A673 (cell line): ENCODE results near the gene GRB10. TPM values are rescaled to one million over a fixed set of nuclear protein-coding genes. Genes with fewer than 3 reads are reported as not detected.

Source experiments
- BruUV-seq: library from RNA; stranded (reverse); fragments of 400-500 nt; replicated peaks from 2 replicates; lab custom pipeline; 2021; lab: Mats Ljungman, UMichigan
- CTCF ChIA-PET: fragments of 300-600 bp; sonication (Branson Sonifier 250); formaldehyde crosslinking; loops from one replicate; lab custom pipeline; 2022; ENCODE audit warnings: antibody characterized with exemption; lab: Charles Lee
- POLR2A ChIA-PET: fragments of 300-600 bp; sonication (Branson Sonifier 250); formaldehyde crosslinking; loops from one replicate; lab custom pipeline; 2022; ENCODE audit warnings: antibody characterized with exemption; ENCODE audit not compliant: low non-redundant PET; lab: Charles Lee
- DNase-seq: peaks from one replicate; pipeline ENCODE4 v3.0.0-alpha.2; 2015; ENCODE audit warnings: low spot score
- H3K27ac ChIP-seq: fragments of 200-600 bp; sonication (generic); 2 replicates; pipeline ENCODE4 v1.5.1; 2016; ENCODE audit warnings: mixed run types, low read depth, mild to moderate bottlenecking, mixed read lengths, antibody characterized with exemption, low read length; ENCODE audit not compliant: poor library complexity, severe bottlenecking
- H3K27me3 ChIP-seq: fragments of 200-600 bp; sonication (generic); replicated peaks from 2 replicates; pipeline ENCODE4 v1.6.1; 2017; ENCODE audit warnings: mixed run types, low read depth, mild to moderate bottlenecking, mixed read lengths, antibody characterized with exemption, low read length; ENCODE audit not compliant: insufficient read depth, poor library complexity
- H3K36me3 ChIP-seq: fragments of 200-600 bp; sonication (generic); 2 replicates; pipeline ENCODE4 v1.6.1; 2016; ENCODE audit warnings: mixed run types, mild to moderate bottlenecking, mixed read lengths, antibody characterized with exemption, low read length; ENCODE audit not compliant: insufficient read depth, poor library complexity, severe bottlenecking
- H3K4me1 ChIP-seq: fragments of 200-600 bp; sonication (generic); 2 replicates; pipeline ENCODE4 v1.6.1; 2017; ENCODE audit warnings: mixed run types, mild to moderate bottlenecking, mixed read lengths, antibody characterized with exemption, low read length; ENCODE audit not compliant: insufficient read depth, poor library complexity, severe bottlenecking
- H3K4me3 ChIP-seq: fragments of 200-600 bp; sonication (generic); 2 replicates; pipeline ENCODE4 v1.5.1; 2016; ENCODE audit warnings: low read depth, mixed run types, mild to moderate bottlenecking, mixed read lengths, low read length; ENCODE audit not compliant: poor library complexity, severe bottlenecking
- H3K9me3 ChIP-seq: fragments of 200-600 bp; sonication (generic); 2 replicates; pipeline ENCODE4 v1.6.1; 2016; ENCODE audit warnings: mixed run types, low read depth, mild to moderate bottlenecking, mixed read lengths, antibody characterized with exemption, low read length; ENCODE audit not compliant: poor library complexity, severe bottlenecking
- CTCF ChIP-seq: fragments of 300-800, 200-600 bp; sonication (generic); conservative IDR thresholded peaks from 2 replicates; pipeline ENCODE4 v1.5.1; 2017; ENCODE audit warnings: low read depth, mild to moderate bottlenecking, antibody characterized with exemption, low read length, moderate library complexity, mixed read lengths
- EZH2 ChIP-seq: fragments of 200-600 bp; sonication (generic); IDR thresholded peaks from 2 replicates; pipeline ENCODE4 v1.6.1; 2017; ENCODE audit warnings: borderline replicate concordance, low read depth, mild to moderate bottlenecking, mixed read lengths, antibody characterized with exemption, low read length; ENCODE audit not compliant: poor library complexity, severe bottlenecking
- intact Hi-C: fragments of 100-400 bp; cut with micrococcal nuclease; formaldehyde crosslinking; loops from one replicate; pipeline ENCODE4 v1.10.0; 2022; ENCODE audit not compliant: unreplicated experiment
- total RNA-seq: library from RNA; stranded (reverse); gene quantifications from 2 replicates; pipeline ENCODE4 v1.2.3, GENCODE V29; 2021

GRB10 gene
- total RNA-seq, 1 experiment from 2014 or later = 0.41 TPM

- H3K27me3 ChIP-seq = peaks cover 17% of the 10 kb centered on the region
- H3K9me3 ChIP-seq = no peaks in the 10 kb centered on the region
- TF ChIP-seq EZH2 (no peak), CTCF (no peak)
- ChIA-PET CTCF (no interaction called here), POLR2A (no interaction called here)
- H3K27ac ChIP-seq = no peak overlapping the region
- no peak for DNase-seq
- intact Hi-C loops = no loop called here
- H3K36me3 ChIP-seq = no peaks in the 10 kb centered on the region
- H3K4me1 ChIP-seq = no peaks in the 10 kb centered on the region
- no TSS peak for BruUV-seq
- H3K4me3 ChIP-seq = no peak overlapping the region
Observed at GRCh38 chr7:50621206-50621605, 161.5 kb downstream of the GRB10 start.

- DNase-seq = no peak
- ChIA-PET CTCF (no interaction called here), POLR2A (no interaction called here)
- TF ChIP-seq CTCF (no peak), EZH2 (no peak)
- BruUV-seq = no TSS peak
- Histone ChIP-seq H3K4me3 (no peak overlapping the region), H3K9me3 (no peaks in the 10 kb centered on the region), H3K27ac (no peak overlapping the region), H3K27me3 (peaks cover 14% of the 10 kb centered on the region), H3K4me1 (no peaks in the 10 kb centered on the region), H3K36me3 (no peaks in the 10 kb centered on the region)
- intact Hi-C loops = no loop called here
Observed at GRCh38 chr7:50620433-50620832, 162.3 kb downstream of the GRB10 start.

DNA sequence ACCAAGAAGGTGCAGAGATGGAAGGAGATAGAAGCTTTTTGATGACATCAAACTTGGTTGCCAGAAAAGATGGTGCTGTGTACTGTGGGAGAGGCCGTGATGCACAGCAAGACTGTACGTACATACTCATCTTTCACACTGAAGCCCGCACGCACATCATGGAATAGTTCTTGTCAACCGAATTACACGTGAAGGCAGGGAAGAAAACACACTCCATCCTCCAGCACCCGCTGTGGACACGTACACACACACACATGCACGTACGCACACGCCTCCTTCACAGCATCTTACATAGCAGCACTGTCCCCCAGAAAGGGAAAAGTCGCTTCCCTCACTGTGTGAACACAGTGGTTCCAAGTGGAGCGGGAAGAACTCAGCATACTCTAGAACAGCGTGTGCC, 163.0 kb downstream of the GRB10 start:
- Histone ChIP-seq H3K27me3 (peaks cover 13% of the 10 kb centered on the region), H3K9me3 (no peaks in the 10 kb centered on the region), H3K36me3 (no peaks in the 10 kb centered on the region), H3K4me1 (no peaks in the 10 kb centered on the region), H3K27ac (no peak overlapping the region), H3K4me3 (no peak overlapping the region)
- CTCF ChIA-PET = no interaction called here
- POLR2A ChIA-PET = no interaction called here
- TF ChIP-seq CTCF (no peak), EZH2 (no peak)
- DNase-seq = no peak
- intact Hi-C loops = no loop called here
- BruUV-seq = no TSS peak
